ENCODE results near the gene ACER2.
"Not testable (repeated sequence)": the region's sequence is repeated elsewhere in the genome, so short reads cannot be mapped to it uniquely, and the experiment has no call there.

The ACER2 gene

DNA sequence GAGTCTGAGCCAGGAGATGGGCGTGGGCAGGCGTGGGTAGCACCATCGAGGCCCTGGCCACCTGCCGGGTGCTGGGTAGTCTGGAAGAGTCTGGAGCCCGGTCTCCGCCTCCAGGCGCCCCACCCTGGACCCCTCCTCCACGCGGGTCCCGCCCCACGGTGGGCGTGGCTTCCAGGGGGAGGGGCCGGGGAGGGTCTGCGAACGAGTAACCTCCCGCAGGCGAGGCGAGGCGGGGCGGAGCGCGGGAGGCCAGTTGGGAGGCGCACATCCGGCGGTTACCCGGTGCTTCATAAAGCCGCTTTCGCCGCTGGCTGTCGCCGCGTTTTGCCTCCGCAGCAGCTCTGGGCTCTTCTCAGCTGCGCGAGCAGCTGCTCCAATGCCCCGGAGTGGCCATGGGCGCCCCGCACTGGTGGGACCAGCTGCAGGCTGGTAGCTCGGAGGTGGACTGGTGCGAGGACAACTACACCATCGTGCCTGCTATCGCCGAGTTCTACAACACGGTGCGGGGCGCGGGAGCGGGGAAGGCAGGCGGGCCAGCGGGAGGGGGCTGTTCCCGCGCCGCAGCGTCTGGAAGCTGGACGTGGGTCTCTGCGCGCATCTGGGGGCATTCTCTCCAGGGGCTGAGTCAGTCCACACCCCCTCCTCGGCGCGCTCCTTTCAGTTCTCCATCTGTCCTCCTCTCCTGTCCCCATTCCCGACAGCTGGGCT lies at the start of gene ACER2:
ACER2 (plus strand) TSS at position 317 of the 708 bp plus-strand sequence; CDS start at position 393, 76 bp downstream.
- DNase-seq (ENCODE audit: low read depth) = peak; percentile 93

DNA sequence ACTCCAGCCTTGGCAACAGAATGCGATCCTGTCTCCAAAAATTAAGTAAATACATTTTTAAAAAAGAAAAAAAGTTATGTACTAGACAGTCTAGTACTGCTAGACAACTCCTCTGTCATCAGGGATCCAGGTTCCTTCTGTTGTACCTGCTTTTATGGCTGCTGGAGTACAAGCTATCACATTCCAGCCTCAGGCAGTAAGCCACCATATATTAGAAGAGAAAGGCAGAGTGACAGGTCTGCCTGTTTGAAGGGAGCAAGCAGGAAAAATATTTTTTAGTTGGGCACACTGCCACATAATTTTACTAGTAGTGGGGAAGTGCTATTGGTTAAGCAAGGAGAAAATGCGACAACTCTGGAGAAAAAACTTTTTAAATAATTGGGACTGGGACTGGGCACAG lies 39.7 kb upstream of the ACER2 start:
- no peak for DNase-seq (ENCODE audit: low read depth)

DNA sequence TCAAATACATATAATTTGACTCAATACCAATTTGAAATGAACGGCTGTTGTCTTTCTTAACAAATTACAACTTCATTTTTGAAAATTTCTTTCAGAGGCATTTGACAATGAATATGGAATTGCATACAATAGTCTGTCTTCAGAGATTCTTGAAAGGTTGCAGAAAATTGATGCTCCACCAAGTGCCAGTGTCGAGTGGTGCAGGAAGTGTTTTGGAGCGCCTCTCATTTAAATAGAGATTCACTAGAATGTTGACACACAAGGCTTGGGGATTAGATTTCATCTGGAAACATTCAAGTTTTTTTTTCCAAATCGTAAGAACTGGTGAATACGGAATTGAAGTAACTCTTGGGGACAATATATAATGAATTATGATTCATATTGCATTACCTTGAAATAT lies 36.9 kb upstream of the ACER2 start:
- DNase-seq (ENCODE audit: low read depth) = no peak

DNA sequence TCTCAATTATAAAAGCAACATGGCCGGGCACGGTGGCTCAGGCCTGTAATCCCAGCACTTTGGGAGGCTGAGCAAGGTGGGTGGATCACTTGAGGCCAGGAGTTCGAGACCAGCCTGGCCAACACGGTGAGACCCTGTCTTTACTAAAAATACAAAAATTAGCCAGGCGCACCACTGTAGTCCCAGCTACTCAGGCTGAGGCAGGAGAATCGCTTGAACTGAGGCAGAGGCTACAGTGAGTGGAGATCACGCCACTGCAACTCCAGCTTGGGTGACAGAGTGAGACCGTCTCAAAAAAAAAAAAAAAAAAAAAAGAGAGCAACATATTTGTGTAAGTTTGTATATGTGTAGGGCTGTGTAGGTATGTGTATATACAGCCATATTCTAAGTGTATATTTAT lies 36.2 kb upstream of the ACER2 start:
- no peak for DNase-seq (ENCODE audit: low read depth)

DNA sequence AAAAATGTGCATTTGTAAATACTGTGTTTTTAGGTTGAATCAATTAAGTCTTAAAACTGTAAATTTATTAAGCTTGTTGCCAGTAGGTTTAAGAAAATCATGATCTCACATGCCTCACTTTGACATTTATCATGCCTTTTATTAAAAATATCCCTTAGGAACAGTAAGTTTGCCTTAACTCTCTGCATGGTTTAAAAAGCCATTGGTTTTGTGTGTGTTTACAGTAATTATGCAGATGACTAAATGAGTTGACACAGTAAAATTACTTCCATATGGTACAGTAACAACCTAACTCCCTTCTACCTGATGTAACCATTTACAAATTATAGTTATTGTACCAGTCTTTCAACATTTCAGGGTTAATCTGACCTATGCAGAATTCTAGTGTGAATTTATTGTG lies 35.3 kb upstream of the ACER2 start:
- DNase-seq (ENCODE audit: low read depth) = no peak

DNA sequence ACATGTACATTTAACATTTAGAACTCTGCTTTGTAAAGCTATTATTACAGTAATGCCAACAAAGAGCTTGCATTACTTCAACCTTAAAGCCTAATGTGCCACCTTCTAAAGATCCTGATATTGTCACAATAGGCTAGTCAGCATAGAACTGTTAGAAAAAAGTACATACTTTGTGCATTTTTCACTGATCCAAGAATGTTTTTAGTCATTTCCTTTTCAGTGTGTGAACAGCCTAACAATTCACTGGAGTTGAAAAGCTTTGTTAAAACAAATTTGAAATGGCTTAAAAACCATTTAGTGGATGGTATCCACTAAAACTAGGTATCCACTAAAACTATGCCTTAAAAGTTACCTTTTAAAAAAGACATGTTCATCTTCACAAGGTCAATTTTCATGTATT lies 33.3 kb upstream of the ACER2 start:
- DNase-seq (ENCODE audit: low read depth) = no peak

DNA sequence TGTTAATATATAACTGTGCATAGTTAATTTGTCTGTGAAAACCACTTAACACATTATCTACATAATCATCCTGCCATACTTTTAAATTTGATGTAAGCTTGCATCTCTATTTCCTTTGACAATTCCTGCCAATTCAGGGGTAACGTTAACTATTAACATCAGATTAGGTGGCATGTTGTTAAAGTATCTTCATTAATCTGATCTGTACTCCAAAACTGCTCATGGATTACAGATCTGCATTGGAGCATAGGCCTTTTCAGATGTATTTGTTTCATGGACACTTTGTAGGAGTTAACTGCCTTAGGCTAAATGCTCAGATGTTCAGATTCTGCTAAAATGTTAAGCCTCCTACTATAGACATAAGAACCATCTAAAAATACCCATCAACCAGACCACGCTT lies 31.9 kb upstream of the ACER2 start:
- no peak for DNase-seq (ENCODE audit: low read depth)

DNA sequence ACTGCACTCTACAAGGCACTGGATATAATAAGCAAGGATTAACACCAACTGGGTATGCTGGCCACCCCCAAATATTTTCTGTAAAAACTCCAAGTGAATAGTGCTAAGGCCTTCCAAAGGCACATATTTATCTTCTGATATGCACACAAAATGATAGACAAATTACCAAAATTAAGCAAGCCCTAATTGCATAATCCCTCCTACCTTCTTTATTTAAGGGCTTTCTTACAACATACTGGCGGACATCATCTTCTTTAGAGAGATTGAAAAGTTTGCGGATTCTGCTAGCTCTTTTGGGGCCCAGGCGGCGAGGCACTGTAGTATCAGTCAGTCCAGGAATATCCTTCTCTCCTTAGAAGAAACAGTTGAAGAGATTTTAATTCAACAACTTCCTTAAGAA lies 30.6 kb upstream of the ACER2 start:
- no peak for DNase-seq (ENCODE audit: low read depth)

DNA sequence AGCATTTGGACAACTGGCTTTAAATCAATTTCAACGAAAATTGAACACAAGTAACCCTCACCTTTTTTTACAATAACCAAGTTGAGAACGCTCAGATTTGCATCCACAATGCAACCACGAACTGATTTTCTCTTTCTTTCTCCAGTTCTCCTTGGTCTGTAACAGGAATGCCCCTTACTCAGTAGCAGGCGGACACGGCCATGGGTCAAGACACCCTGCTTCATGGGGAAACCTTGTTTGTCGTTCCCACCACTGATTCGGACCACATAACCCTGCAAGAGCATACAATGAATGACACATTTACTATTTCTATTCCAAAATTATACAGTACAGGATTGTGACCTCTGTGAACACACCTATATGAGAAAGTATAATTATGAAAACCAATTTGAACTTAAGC lies 30.2 kb upstream of the ACER2 start:
- DNase-seq (ENCODE audit: low read depth) = no peak

DNA sequence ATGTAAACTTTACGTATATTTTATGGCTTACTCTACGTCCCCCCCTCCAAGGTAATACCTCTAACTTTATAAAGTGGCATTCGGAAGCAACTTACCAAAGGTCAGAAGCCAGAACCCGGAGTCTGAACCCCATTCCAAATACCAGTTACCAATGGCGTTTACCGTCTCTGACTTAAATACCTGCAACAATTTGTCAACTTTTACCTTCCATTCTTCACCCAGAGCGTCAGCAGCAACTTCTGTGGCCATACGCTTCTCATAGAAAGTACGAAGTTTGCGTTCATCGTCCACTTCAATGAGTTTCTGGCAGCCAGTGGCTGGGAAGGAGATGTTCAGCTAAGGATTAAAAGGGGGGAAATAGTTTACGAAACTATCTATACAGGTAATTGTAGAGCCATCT lies 29.5 kb upstream of the ACER2 start:
- no peak for DNase-seq (ENCODE audit: low read depth)

DNA sequence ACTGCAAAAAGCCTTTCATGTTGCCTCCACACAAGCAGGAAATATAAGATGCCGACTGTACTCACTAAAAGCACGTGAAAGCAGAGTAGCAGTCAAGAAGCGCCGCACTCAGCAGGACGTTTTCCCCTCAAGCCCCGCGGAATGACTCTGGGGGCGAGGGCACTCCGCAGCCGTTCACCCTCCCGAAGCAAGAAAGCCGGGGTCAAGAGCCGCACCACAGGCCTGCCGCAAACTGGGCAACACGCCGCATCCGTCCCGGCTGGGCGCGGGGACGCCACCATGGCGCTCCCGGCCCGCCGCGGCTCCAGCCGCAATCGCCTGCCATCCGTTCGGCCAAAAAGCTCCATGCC lies 29.1 kb upstream of the ACER2 start:
- DNase-seq (ENCODE audit: low read depth) = no peak

DNA sequence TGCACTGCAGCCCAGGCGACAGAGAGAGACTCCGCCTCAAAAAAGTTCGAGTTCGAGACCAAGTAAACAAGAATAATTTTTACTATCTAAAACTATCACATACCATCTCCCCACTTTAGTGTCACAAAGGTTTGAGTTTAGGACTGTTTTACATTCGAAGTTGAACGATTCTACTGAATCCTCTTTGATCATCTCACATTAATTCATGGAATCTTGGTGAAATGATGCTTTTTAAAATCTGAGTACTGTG lies 28.1 kb upstream of the ACER2 start:
- no peak for DNase-seq (ENCODE audit: low read depth)

DNA sequence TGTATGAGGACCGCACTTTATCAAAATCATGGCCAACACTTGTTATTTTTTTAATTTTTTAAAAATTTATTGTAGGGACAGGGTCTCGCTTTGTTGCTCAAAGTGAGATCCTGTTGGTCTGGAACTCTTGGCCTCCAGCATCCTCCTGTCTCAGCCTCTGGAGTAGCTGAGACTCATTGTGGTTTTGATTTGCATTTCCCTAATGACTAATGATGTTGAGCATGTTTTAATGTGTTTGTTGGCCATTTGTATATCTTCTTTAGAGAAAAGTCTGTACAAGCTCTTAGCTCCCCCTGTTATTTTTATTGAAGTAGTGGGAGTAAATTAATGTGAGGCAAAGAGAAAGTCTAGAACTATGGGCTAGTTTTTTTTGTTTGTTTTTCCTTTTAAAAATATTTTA lies 27.2 kb upstream of the ACER2 start:
- no peak for DNase-seq (ENCODE audit: low read depth)

DNA sequence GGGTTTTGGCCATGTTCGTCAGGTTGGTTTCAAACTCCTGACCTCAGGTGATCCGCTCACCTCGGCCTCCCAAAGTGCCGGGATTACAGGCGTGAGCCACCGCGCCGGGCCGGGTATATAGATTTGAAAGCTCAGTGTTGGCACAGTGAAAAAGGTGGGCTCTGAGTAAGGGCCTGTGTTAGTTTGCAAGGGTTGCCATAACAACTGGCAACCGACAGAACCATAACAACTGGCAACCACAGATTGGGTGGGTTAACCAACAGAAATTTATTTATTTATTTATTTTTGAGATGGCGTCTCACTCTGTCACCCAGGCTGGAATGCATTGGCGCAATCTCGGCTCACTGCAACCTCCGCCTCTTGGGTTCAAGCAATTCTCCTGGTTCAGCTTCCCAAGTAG lies 23.6 kb upstream of the ACER2 start:
- not testable (repeated sequence) for DNase-seq (ENCODE audit: low read depth)

DNA sequence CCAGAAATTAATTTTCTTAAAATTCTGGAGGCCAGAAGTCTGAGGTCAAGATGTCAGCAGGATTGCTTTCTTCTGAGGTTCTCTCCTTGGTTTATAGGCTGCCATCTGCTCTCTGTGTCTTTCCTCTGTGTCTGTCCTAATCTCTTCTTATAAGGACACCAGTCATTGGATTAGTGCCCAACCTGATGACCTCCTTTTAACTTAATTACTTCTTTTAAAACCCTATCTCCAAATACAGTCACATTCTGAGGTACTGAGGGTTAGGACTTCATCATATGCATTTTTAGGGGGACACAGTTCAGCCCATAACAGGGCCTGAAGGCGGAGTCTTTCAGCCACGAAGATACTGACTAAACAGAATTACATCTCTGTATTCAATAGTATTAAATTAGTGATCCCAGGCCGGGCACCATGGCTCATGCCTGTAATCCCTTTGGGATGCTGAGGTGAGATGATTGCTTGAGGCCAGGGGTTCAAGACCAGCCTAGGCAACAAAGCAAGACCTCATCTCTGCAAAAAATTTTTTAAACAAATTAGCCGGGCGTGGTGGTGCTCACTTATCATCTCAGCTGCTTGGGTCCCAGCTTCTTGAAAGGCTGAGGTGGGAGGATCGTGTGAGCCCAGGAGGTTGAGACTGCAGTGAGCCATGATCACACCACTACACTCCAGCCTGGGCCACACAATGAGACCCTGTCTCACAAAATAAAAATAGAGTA lies 22.9 kb upstream of the ACER2 start:
- DNase-seq (ENCODE audit: low read depth) = no peak

DNA sequence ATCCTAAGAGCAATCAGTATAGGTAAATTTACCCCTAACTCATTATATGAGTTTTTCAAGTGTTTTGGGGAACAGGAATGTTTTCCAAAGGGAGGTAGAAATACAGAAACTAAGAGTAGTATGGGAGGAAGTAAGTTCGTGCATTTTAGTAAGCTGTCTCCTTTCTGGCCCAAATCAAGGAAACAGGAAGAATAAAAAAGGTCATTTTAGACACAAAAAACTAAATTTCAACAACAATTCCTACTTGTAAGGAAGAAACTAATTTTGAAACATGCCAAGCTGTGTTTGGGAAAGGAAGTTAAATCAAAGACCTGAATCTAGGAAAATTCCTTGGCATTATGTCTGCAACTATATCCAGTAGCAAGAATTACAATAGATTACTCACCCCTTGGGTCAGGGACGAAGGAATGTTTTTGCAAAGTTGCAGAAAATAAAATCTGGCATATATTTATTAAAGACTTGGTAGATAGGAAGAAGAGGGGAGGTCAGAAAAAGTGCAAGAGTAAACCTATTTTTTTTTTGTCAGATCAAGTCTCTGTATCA lies 22.2 kb upstream of the ACER2 start:
- no peak for DNase-seq (ENCODE audit: low read depth)

DNA sequence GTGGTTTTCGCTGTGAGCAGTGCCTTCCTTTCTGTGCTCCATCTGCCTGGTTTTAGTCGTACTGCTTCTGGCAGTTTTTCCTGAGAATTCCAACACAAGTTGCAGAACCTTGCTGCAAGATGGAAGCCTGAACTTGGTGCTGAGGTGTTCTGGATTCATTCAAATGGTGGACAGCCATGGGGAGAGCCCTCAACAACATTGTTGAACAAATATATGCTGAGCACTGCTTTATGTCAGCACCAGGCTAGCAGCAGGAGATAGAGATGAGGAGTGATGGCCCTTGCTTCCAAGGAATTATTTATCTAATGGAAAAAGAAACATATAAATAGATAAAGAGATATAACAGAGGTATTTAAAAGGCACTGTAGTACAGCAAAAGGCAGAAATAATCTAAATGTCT lies 21.5 kb upstream of the ACER2 start:
- no peak for DNase-seq (ENCODE audit: low read depth)

DNA sequence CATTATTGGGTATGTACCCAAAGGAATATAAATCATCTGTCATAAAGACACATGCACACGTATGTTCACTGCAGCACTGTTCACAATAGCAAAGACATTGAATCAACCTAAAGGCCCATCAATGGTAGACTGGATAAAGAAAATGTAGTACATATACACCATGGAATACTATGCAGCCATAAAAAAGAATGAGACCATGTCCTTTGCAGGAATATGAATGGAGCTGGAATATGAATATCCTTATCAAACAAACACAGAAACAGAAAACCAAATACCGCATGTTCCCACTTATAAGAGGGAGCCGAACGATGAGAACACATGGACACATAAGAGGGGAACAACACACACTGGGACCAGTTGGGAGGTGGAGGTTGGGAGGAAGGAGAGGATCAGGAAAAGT lies 19.3 kb upstream of the ACER2 start:
- DNase-seq (ENCODE audit: low read depth) = not testable (repeated sequence)

DNA sequence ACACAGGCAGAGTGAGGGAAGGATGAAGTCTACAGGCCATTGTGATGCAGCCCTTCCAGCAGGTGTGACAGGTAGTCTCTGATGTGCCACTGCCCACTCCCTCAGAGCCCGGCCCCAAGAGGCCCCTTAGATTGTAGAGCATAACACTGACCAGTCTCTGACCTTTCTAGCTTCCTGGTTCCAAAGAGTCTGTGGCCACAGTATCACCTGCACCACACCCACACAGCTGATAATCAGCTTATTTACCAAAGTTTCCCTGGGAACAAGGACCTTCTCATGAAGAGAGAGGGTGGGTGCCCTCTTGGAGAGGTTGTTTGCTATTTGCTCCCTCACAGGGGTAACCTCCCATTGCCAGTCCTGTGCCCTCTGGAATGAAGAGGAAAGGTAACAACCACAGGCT lies 11.0 kb upstream of the ACER2 start:
- DNase-seq (ENCODE audit: low read depth) = no peak

DNA sequence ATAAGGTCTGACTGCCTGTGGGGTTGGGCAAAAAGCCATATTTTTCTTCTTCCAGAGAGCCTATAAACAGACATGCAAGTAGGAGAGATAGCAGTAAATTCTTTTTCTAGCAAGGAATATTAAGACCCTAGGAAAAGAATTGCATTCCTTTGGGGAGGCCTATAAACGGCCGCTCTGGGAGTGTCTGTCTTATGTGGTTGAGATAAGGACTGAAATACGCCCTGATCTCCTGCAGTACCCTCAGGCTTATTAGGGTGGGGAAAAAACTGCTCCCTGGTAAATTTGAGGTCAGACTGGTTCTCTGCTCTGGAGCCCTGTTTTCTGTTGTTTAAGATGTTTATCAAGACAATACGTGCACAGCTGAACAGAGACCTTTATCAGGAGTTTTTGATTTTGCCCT lies 5.6 kb upstream of the ACER2 start:
- not testable (repeated sequence) for DNase-seq (ENCODE audit: low read depth)

DNA sequence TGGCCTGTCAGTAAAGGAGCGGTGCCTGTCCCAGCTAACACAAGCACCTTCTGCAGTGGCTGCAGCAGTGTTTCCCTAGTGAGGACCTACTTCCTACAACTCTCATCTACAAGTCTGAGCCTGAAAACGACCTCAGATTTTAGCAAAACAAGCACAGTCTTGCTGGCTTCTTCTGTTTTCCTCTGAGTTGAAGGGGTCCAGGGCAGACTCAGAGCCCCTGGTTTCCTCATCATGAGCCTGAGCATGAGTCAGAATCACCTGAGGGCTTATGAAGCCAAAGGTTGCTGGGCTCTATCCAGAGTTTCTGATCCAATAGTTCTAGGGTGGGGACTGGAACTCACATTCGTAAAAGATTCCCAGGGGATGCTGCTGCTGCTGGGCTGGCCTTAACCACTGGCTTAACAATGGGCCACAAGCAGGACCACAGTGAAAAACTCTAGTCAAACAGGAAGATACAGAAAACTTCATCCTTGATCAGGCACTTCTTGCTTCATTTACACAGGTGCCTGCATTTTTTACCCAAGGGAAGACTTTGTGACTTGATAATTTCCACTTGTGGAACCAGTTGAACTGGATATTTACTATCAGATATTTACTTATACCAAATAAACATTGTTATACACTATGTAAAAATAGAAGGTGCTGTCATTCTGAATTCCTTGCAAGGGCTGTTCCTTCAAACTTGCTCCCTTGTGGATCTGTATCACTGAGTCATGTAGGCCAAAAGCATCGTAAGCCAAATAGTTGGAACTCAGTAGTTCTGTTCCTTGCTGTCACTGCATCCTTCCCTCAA lies 4.3 kb upstream of the ACER2 start:
- DNase-seq (ENCODE audit: low read depth) = no peak

DNA sequence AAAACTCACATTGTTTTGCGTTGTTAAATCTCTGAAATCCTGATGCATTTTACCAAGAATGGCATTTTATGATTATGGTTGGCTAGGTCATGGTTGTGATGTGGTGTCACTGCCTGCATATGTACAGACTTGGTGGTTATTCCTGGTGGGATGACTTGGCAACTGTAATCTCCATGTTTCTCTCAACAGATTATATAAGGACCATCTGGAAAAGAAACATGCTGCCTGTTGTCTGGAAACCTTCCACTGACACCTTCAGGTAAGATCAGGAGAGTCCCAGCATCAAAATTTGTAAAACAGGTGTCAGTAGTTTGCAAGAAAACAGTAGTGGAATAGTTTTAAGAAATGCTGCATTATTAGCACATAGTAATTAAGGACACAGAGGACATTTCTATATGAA lies 3.0 kb upstream of the ACER2 start:
- DNase-seq (ENCODE audit: low read depth) = no peak

DNA sequence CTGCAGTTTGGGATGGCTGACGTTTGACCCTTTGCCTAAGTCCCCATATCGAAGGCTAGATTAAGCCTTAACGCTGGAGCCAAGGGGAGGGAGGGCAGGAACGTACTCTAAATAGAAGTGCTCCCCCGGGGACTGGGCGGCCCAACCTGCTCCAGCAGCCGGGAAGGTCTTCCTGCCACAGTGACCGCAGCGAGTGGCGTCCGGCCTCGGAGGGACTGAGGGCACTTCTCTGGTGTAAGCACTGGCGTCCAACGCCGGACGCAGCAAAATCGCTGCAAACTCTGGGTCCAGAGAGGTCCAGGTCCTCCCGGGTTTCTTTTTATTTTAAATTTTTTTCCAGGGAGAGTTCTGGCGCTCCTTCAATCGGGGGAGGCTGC lies 505 bp upstream of the ACER2 start:
- no peak for DNase-seq (ENCODE audit: low read depth)
